ENCODE measurements around the gene CDH7. TPM values are rescaled to one million over a fixed set of nuclear protein-coding genes. Genes with fewer than 3 reads are reported as not detected.

Gene CDH7
- total RNA-seq, 1 experiment from 2014 or later, result not detected

- no peaks in the 10 kb centered on the region for H3K4me1 Mint-ChIP-seq (ENCODE audit: low read depth, unreplicated experiment)
- no TSS peak for BruUV-seq (replicated peaks)
- no peak for DNase-seq
- intact Hi-C loops (cut with micrococcal nuclease; ENCODE audit: unreplicated experiment), result no loop called here
- no peaks in the 10 kb centered on the region for H3K9me3 Mint-ChIP-seq (ENCODE audit: low read depth, unreplicated experiment)
- no peaks in the 10 kb centered on the region for H3K27me3 Mint-ChIP-seq (ENCODE audit: unreplicated experiment)
- no peaks in the 10 kb centered on the region for H3K36me3 Mint-ChIP-seq (ENCODE audit: insufficient read depth, unreplicated experiment)
- TF ChIP-seq CTCF (IDR thresholded peaks at IDR 0.05; ENCODE audit: unreplicated experiment), result no peak
- CTCF ChIA-PET, result no interaction called here
- no peak overlapping the region for H3K27ac Mint-ChIP-seq (ENCODE audit: unreplicated experiment)
- no peak overlapping the region for H3K4me3 Mint-ChIP-seq (ENCODE audit: low read depth, unreplicated experiment)
Observed at GRCh38 chr18:65790604-65791003, 39.8 kb downstream of the CDH7 start.

DNA sequence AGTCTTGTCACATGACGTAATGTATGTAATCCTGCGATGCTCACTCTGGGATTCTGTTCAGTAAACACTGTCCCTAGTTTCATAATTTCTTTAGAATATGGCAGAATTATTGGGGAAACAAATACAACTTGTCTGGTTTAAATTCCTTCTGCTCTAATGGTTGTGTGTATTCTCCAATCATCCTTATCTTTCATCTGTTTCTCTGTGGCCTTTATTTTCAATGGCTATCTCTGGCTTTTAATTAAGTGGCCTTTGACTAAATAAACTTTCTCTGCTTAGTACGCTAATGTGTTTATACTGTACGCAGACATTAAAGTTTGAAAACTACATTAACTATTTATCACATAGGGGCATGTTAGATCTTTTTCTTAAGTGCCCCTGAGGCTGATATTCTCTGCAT, 40.9 kb downstream of the CDH7 start:
- H3K9me3 Mint-ChIP-seq (ENCODE audit: low read depth, unreplicated experiment), result no peaks in the 10 kb centered on the region
- BruUV-seq (replicated peaks), result no TSS peak
- intact Hi-C loops (cut with micrococcal nuclease; ENCODE audit: unreplicated experiment), result no loop called here
- H3K4me1 Mint-ChIP-seq (ENCODE audit: low read depth, unreplicated experiment), result no peaks in the 10 kb centered on the region
- H3K4me3 Mint-ChIP-seq (ENCODE audit: low read depth, unreplicated experiment), result no peak overlapping the region
- CTCF ChIA-PET, result no interaction called here
- TF ChIP-seq CTCF (IDR thresholded peaks at IDR 0.05; ENCODE audit: unreplicated experiment), result no peak
- DNase-seq, result no peak
- no peaks in the 10 kb centered on the region for H3K36me3 Mint-ChIP-seq (ENCODE audit: insufficient read depth, unreplicated experiment)
- H3K27ac Mint-ChIP-seq (ENCODE audit: unreplicated experiment), result no peak overlapping the region
- no peaks in the 10 kb centered on the region for H3K27me3 Mint-ChIP-seq (ENCODE audit: unreplicated experiment)

- Mint-ChIP-seq H3K4me3 (ENCODE audit: low read depth, unreplicated experiment) (no peak overlapping the region), H3K27ac (ENCODE audit: unreplicated experiment) (no peak overlapping the region), H3K36me3 (ENCODE audit: insufficient read depth, unreplicated experiment) (no peaks in the 10 kb centered on the region), H3K4me1 (ENCODE audit: low read depth, unreplicated experiment) (no peaks in the 10 kb centered on the region), H3K9me3 (ENCODE audit: low read depth, unreplicated experiment) (no peaks in the 10 kb centered on the region), H3K27me3 (ENCODE audit: unreplicated experiment) (no peaks in the 10 kb centered on the region)
- CTCF ChIA-PET, result interaction anchor here (0.7 to 1.2 kb wide), 4 partner anchors 7 to 1313 kb away, joined by 3 to 7 read pairs (median 3); no protein-coding TSS in a partner anchor
- intact Hi-C loops (cut with micrococcal nuclease; ENCODE audit: unreplicated experiment), result no loop called here
- no TSS peak for BruUV-seq (replicated peaks)
- DNase-seq, result no peak
- no peak for TF ChIP-seq CTCF (IDR thresholded peaks at IDR 0.05; ENCODE audit: unreplicated experiment)
Observed at GRCh38 chr18:65792456-65793074, 41.8 kb downstream of the CDH7 start.

- H3K4me3 Mint-ChIP-seq (ENCODE audit: low read depth, unreplicated experiment), result no peak overlapping the region
- intact Hi-C loops (cut with micrococcal nuclease; ENCODE audit: unreplicated experiment), result no loop called here
- TF ChIP-seq CTCF (IDR thresholded peaks at IDR 0.05; ENCODE audit: unreplicated experiment), result no peak
- CTCF ChIA-PET, result no interaction called here
- no TSS peak for BruUV-seq (replicated peaks)
- H3K36me3 Mint-ChIP-seq (ENCODE audit: insufficient read depth, unreplicated experiment), result no peaks in the 10 kb centered on the region
- no peaks in the 10 kb centered on the region for H3K9me3 Mint-ChIP-seq (ENCODE audit: low read depth, unreplicated experiment)
- H3K4me1 Mint-ChIP-seq (ENCODE audit: low read depth, unreplicated experiment), result no peaks in the 10 kb centered on the region
- DNase-seq, result no peak
- no peak overlapping the region for H3K27ac Mint-ChIP-seq (ENCODE audit: unreplicated experiment)
- no peaks in the 10 kb centered on the region for H3K27me3 Mint-ChIP-seq (ENCODE audit: unreplicated experiment)
Observed at GRCh38 chr18:65808759-65809158, 57.9 kb downstream of the CDH7 start.

Data from Calu3 (cell line).